Prostate gland (tissue), 2 donors: Measurements from ENCODE around the gene ESR1. TPM values are rescaled to one million over a fixed set of nuclear protein-coding genes. Genes with fewer than 3 reads are reported as not detected.

Experiments used
- DNase-seq: peaks from one replicate; pipeline ENCODE4 v3.0.0-alpha.2; 2019; ENCODE audit warnings: low spot score
- H3K27ac ChIP-seq, 2 donors: fragments of 200-600 bp; sonication (generic); 2 replicates each; pipeline ENCODE4 v1.5.1; 2017 to 2019
- H3K27me3 ChIP-seq: fragments of 200-600 bp; sonication (generic); replicated peaks from 2 replicates; pipeline ENCODE4 v1.5.1; 2019; ENCODE audit not compliant: insufficient read depth
- H3K36me3 ChIP-seq, 2 donors: fragments of 200-600 bp; sonication (generic); 1 replicate in 1 of 2; 2 replicates in 1 of 2; pipeline versions ENCODE4 v1.5.1 to v1.8.1; 2017 to 2019
- H3K4me1 ChIP-seq: fragments of 200-600 bp; sonication (generic); replicated peaks from 2 replicates; pipeline ENCODE4 v1.5.1; 2019
- H3K4me3 ChIP-seq, 2 donors: fragments of 200-600 bp; sonication (generic); 2 replicates each; pipeline ENCODE4 v1.5.1; 2017 to 2019
- H3K9me3 ChIP-seq: fragments of 200-600 bp; sonication (generic); 2 replicates; pipeline ENCODE4 v1.5.1; 2017
- CTCF ChIP-seq, 4 experiments: fragments of 200-600 bp in 2 of 4; fragments of 450-650 bp in 2 of 4; sonication (generic) in 2 of 4; IDR thresholded peaks; 1 replicate in 3 of 4; 2 replicates in 1 of 4; pipeline ENCODE4 v1.5.1; 2016 to 2019; ENCODE audit warnings: antibody characterized with exemption in 4 of 4, mild to moderate bottlenecking in 2 of 4, moderate library complexity in 2 of 4
- POLR2A ChIP-seq: fragments of 450-650 bp; IDR thresholded peaks from one replicate; pipeline ENCODE4 v1.6.1; 2016; ENCODE audit warnings: antibody characterized with exemption, mild to moderate bottlenecking
- POLR2AphosphoS5 ChIP-seq: sonication (generic); formaldehyde crosslinking; IDR thresholded peaks from one replicate; pipeline ENCODE4 v1.6.1; 2017; ENCODE audit warnings: antibody characterized with exemption
- WGBS: methylation state at CpG from one replicate; pipeline ENCODE4 v1.1.5; 2018; 5-methylcytosine and 5-hydroxymethylcytosine counted together
- intact Hi-C: fragments of 100-400 bp; cut with DNase I; formaldehyde crosslinking; loops from one replicate; pipeline ENCODE4 v1.14.2; 2022
- total RNA-seq, 2 donors: library from RNA; depleted of rRNA; stranded (reverse); fragments of >200 nt; gene quantifications; one replicate each; pipeline ENCODE4 v1.1.0, GENCODE V29; 2016

The ESR1 gene
- total RNA-seq, 2 donors from 2014 or later: 2.3 to 5.6 TPM

GRCh38 chr6:151783692-151784091 lies 23.8 kb upstream of the ESR1 start:
- TF ChIP-seq POLR2AphosphoS5: no peak
- Histone ChIP-seq H3K36me3 (no peaks in the 10 kb centered on the region), H3K4me3 (no peak overlapping the region), H3K4me1 (no peaks in the 10 kb centered on the region), H3K27me3 (no peaks in the 10 kb centered on the region), H3K27ac (no peak overlapping the region), H3K9me3 (no peaks in the 10 kb centered on the region)
- intact Hi-C loops: no loop called here
- DNase-seq: no peak
- 88% methylated on average over 2 of the region's 2 CpGs for WGBS

- Histone ChIP-seq H3K27me3 (no peaks in the 10 kb centered on the region), H3K4me1 (no peaks in the 10 kb centered on the region), H3K27ac (no peak overlapping the region), H3K4me3 (no peak overlapping the region), H3K9me3 (no peaks in the 10 kb centered on the region), H3K36me3 (no peaks in the 10 kb centered on the region)
- TF ChIP-seq POLR2AphosphoS5: no peak
- no peak for TF ChIP-seq POLR2A
- TF ChIP-seq CTCF (IDR thresholded peaks at IDR 0.05): no peak
- DNase-seq: no peak
- intact Hi-C loops: no loop called here
These were observed 22.9 kb upstream of the ESR1 start for GRCh38 chr6:151784441-151785214.

- Histone ChIP-seq H3K36me3 (no peaks in the 10 kb centered on the region), H3K9me3 (no peaks in the 10 kb centered on the region), H3K4me3 (no peak overlapping the region), H3K27ac (no peak overlapping the region), H3K27me3 (peaks cover 2% of the 10 kb centered on the region), H3K4me1 (no peaks in the 10 kb centered on the region)
- no peak for TF ChIP-seq POLR2AphosphoS5
- TF ChIP-seq POLR2A: no peak
- no peak for TF ChIP-seq CTCF (IDR thresholded peaks at IDR 0.05)
- no peak for DNase-seq
- intact Hi-C loops: no loop called here
- 81% methylated on average over 5 of the region's 5 CpGs for WGBS
These were observed 10.5 kb upstream of the ESR1 start for GRCh38 chr6:151796842-151797530.

GRCh38 chr6:151803743-151804142 lies 3.7 kb upstream of the ESR1 start:
- DNase-seq: no peak
- Histone ChIP-seq H3K9me3 (no peaks in the 10 kb centered on the region), H3K27ac (no peak overlapping the region), H3K36me3 (no peaks in the 10 kb centered on the region), H3K4me1 (no peaks in the 10 kb centered on the region), H3K27me3 (peaks cover 5% of the 10 kb centered on the region), H3K4me3 (no peak overlapping the region)
- TF ChIP-seq POLR2AphosphoS5 (no peak), POLR2A (no peak), CTCF (IDR thresholded peaks at IDR 0.05) (no peak)
- intact Hi-C loops: no loop called here
- 78% methylated on average over 9 of the region's 9 CpGs for whole genome bisulfite sequencing

- no peak for DNase-seq
- H3K27ac ChIP-seq: no peak overlapping the region
- H3K4me3 ChIP-seq: no peak overlapping the region
- H3K9me3 ChIP-seq: no peaks in the 10 kb centered on the region
- peaks cover 5% of the 10 kb centered on the region for H3K27me3 ChIP-seq
- TF ChIP-seq POLR2AphosphoS5 (no peak), CTCF (IDR thresholded peaks at IDR 0.05) (no peak), POLR2A (no peak)
- 75% methylated on average over 11 of the region's 11 CpGs for WGBS
- no peaks in the 10 kb centered on the region for H3K4me1 ChIP-seq
- H3K36me3 ChIP-seq: no peaks in the 10 kb centered on the region
- intact Hi-C loops: no loop called here
These were observed 2.7 kb upstream of the ESR1 start for GRCh38 chr6:151804585-151805285.
